Gastroesophageal sphincter (tissue), 4 donors: ENCODE measurements around the gene FRMD5. TPM values are rescaled to one million over a fixed set of nuclear protein-coding genes. Genes with fewer than 3 reads are reported as not detected.

Experiments
- ATAC-seq: fragments of 150-250 bp; one replicate; pipeline ENCODE4 v1.9.1; 2016; ENCODE audit warnings: mild to moderate bottlenecking, moderate library complexity
- H3K27ac ChIP-seq, 4 donors: fragments of 200-600 bp; sonication (generic) in 3 of 4; 1 replicate in 3 of 4; 2 replicates in 1 of 4; pipeline ENCODE4 v1.5.1; 2016 to 2019
- H3K27me3 ChIP-seq: fragments of 200-600 bp; sonication (generic); one replicate; pipeline ENCODE4 v1.5.1; 2019
- H3K36me3 ChIP-seq, 2 donors: fragments of 200-600 bp; sonication (generic); one replicate each; pipeline ENCODE4 v1.5.1; 2019; ENCODE audit warnings: control low read depth in 1 of 2
- H3K4me1 ChIP-seq, 3 donors: fragments of 200-600 bp; sonication (generic); 1 replicate in 2 of 3; 2 replicates in 1 of 3; pipeline ENCODE4 v1.5.1; 2016 to 2019; ENCODE audit warnings: control low read depth in 2 of 3
- H3K4me3 ChIP-seq, 2 donors: fragments of 200-600 bp; sonication (generic); one replicate each; pipeline ENCODE4 v1.5.1; 2019; ENCODE audit warnings: mild to moderate bottlenecking in 1 of 2, moderate library complexity in 1 of 2
- H3K9me3 ChIP-seq, 3 donors: fragments of 200-600 bp; sonication (generic); one replicate each; pipeline ENCODE4 v1.5.1; 2017 to 2019; ENCODE audit warnings: control low read depth in 2 of 3
- EP300 ChIP-seq: sonication (generic); formaldehyde crosslinking; IDR thresholded peaks from one replicate; pipeline ENCODE4 v1.6.1; 2017; ENCODE audit warnings: antibody characterized with exemption, mild to moderate bottlenecking
- POLR2A ChIP-seq, 2 donors: fragments of 450-650 bp; IDR thresholded peaks; one replicate each; pipeline ENCODE4 v1.6.1; 2017; ENCODE audit warnings: antibody characterized with exemption in 2 of 2, mild to moderate bottlenecking in 2 of 2, moderate library complexity in 1 of 2
- POLR2AphosphoS5 ChIP-seq: sonication (generic); formaldehyde crosslinking; IDR thresholded peaks from one replicate; pipeline ENCODE4 v1.6.1; 2017; ENCODE audit warnings: antibody characterized with exemption
- WGBS, 2 donors: methylation state at CpG; one replicate each; pipeline ENCODE4 v1.1.5; 2018; ENCODE audit warnings: low coverage in 1 of 2; 5-methylcytosine and 5-hydroxymethylcytosine counted together
- total RNA-seq, 4 donors: library from RNA; depleted of rRNA; stranded (reverse); fragments of >200 nt; gene quantifications; one replicate each; pipeline ENCODE4 v1.1.0, GENCODE V29; 2016
- TF ChIP-seq, protein P1 (sequence below), 4 experiments: fragments of 200-600 bp in 2 of 4; fragments of 450-650 bp in 2 of 4; sonication (generic) in 1 of 4; IDR thresholded peaks; one replicate each; pipeline ENCODE4 v1.5.1; 2017 to 2019; ENCODE audit warnings: antibody characterized with exemption in 4 of 4, mild to moderate bottlenecking in 2 of 4, moderate library complexity in 2 of 4

FRMD5 gene
- total RNA-seq, 4 donors from 2014 or later: 0.47 to 1.2 (median 0.90) TPM

DNA sequence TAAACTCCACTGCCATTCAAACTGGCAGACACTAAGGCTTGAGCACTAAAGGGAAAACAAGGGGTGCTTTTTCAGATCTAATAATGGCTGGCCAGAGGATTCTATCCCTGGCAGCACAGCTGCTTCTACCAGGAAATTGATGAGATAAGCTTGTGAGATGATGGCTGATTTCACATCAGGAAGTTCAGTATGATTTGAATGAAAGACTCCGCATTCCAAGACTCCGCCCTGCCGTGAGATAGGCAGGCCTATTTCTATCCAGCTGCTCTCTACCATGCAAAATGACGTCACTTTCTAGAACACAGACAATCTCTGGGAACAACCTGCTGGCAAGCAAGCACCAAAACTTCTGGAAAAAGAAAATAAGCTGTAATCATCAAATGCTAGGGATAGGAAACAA lies 196.5 kb downstream of the FRMD5 start:
- Histone ChIP-seq H3K36me3 (no peaks in the 10 kb centered on the region), H3K9me3 (no peaks in the 10 kb centered on the region), H3K27me3 (no peaks in the 10 kb centered on the region), H3K27ac (no peak overlapping the region), H3K4me1 (no peaks in the 10 kb centered on the region), H3K4me3 (no peak overlapping the region)
- WGBS, 2 donors: 36 to 73% methylated on average over 4 of the region's 4 CpGs
- ATAC-seq: peak; percentile 58
- TF ChIP-seq EP300: no peak
- TF ChIP-seq, protein P1, sequence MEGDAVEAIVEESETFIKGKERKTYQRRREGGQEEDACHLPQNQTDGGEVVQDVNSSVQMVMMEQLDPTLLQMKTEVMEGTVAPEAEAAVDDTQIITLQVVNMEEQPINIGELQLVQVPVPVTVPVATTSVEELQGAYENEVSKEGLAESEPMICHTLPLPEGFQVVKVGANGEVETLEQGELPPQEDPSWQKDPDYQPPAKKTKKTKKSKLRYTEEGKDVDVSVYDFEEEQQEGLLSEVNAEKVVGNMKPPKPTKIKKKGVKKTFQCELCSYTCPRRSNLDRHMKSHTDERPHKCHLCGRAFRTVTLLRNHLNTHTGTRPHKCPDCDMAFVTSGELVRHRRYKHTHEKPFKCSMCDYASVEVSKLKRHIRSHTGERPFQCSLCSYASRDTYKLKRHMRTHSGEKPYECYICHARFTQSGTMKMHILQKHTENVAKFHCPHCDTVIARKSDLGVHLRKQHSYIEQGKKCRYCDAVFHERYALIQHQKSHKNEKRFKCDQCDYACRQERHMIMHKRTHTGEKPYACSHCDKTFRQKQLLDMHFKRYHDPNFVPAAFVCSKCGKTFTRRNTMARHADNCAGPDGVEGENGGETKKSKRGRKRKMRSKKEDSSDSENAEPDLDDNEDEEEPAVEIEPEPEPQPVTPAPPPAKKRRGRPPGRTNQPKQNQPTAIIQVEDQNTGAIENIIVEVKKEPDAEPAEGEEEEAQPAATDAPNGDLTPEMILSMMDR (IDR thresholded peaks at IDR 0.05): no peak
- no peak for TF ChIP-seq POLR2A (IDR thresholded peaks at IDR 0.05)
- no peak for TF ChIP-seq POLR2AphosphoS5

DNA sequence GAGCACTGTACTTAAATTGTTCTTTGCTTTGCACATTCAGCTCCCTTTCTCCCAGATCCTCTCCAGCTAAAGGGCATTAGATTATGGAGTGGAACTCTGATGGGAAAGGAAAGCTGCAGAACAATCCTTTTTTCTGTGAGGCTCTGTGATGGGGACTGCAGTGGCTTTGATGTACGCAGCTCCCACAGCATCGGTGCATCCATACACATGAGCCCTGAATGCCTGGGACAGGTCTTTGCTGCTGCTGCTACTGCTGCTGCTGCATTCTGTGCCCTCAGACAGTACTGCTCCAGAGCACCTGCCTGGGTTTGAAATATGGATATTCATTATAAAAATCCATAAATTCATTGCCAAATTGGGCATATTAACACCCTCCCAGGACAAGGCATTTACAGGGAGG lies 203.9 kb downstream of the FRMD5 start:
- TF ChIP-seq POLR2AphosphoS5 (no peak), POLR2A (IDR thresholded peaks at IDR 0.05) (no peak), EP300 (no peak)
- TF ChIP-seq, protein P1 (IDR thresholded peaks at IDR 0.05): no peak
- no peak overlapping the region for H3K27ac ChIP-seq
- no peaks in the 10 kb centered on the region for H3K27me3 ChIP-seq
- ATAC-seq: no peak
- H3K4me1 ChIP-seq: no peaks in the 10 kb centered on the region
- WGBS, 2 donors: 56% methylated on average over 2 of the region's 2 CpGs; no CpG with 5 or more reads in 1 of the 2 donors
- H3K36me3 ChIP-seq: no peaks in the 10 kb centered on the region
- no peaks in the 10 kb centered on the region for H3K9me3 ChIP-seq
- H3K4me3 ChIP-seq: no peak overlapping the region

DNA sequence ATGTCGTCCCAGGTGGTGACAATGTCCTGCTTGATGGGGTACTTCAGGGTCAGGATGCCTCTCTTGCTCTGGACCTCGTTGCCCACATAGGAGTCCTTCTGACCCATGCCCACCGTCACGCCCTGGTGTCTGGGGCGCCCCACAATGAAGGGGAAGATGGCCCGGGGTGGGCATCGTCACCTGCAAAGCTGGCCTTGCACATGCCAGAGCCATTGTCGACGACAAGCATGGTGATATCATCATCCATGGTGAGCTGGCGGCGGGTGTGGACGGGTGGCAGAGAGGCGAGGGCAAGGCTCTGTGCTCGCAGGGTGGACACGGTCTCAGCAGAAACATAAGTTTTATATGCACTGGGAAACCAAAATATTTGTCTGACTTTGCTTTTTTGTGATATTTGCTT lies 205.1 kb downstream of the FRMD5 start:
- TF ChIP-seq EP300 (no peak), POLR2A (IDR thresholded peaks at IDR 0.05) (no peak), POLR2AphosphoS5 (no peak)
- TF ChIP-seq, protein P1 (IDR thresholded peaks at IDR 0.05): no peak
- Histone ChIP-seq H3K27ac (no peak overlapping the region), H3K27me3 (no peaks in the 10 kb centered on the region), H3K4me1 (no peaks in the 10 kb centered on the region), H3K9me3 (no peaks in the 10 kb centered on the region), H3K36me3 (no peaks in the 10 kb centered on the region), H3K4me3 (no peak overlapping the region)
- 93 to 100% methylated on average over 3 of the region's 15 CpGs for WGBS, 2 donors
- no peak for ATAC-seq

DNA sequence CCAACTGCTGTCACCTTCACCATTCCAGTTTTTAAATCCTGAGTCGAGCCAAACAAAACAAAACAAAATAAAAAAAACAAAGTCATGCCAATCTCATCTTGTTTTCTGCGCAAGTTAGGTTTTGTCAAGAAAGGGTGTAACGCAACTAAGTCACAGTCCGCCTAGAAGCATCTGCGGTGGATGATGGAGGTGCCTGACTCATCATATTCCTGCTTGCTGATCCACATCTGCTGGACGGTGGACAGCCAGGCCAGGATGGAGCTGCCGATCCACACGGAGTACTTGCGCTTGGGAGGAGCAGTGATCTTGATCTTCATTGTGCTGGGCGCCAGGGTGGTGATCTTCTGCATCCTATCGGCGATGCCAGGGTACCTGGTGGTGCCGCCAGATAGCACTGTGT lies 206.2 kb downstream of the FRMD5 start:
- Histone ChIP-seq H3K27ac (no peak overlapping the region), H3K27me3 (no peaks in the 10 kb centered on the region), H3K4me1 (no peaks in the 10 kb centered on the region), H3K4me3 (no peak overlapping the region), H3K9me3 (no peaks in the 10 kb centered on the region), H3K36me3 (no peaks in the 10 kb centered on the region)
- WGBS, 2 donors: 91% methylated on average over 4 to 8 of the region's 13 CpGs
- no peak for ATAC-seq
- TF ChIP-seq EP300 (no peak), POLR2A (IDR thresholded peaks at IDR 0.05) (no peak), POLR2AphosphoS5 (no peak)
- TF ChIP-seq, protein P1 (IDR thresholded peaks at IDR 0.05): no peak

DNA sequence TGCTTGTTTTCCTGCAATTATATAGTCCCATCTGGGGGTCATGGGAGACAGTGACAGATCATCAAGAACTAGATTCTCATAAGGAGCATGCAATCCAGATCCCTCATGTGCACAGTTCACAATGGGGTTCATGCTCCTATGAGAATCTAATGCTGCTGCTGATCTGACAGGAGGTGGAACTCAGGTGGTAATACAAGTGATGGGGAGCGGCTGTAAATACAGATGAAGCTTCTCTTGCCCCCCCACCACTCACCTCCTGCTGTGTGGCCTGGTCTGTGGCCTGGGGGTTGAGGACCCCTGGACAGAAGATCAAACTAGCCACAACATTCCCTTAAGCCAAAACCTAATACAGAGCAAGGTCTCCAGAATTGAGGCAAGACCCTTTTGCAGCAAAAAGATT lies 207.1 kb downstream of the FRMD5 start:
- Histone ChIP-seq H3K27me3 (no peaks in the 10 kb centered on the region), H3K36me3 (no peaks in the 10 kb centered on the region), H3K4me3 (no peak overlapping the region), H3K9me3 (no peaks in the 10 kb centered on the region), H3K4me1 (no peaks in the 10 kb centered on the region), H3K27ac (no peak overlapping the region)
- TF ChIP-seq EP300 (no peak), POLR2A (IDR thresholded peaks at IDR 0.05) (no peak), POLR2AphosphoS5 (no peak)
- TF ChIP-seq, protein P1 (IDR thresholded peaks at IDR 0.05): no peak
- WGBS, 2 donors: no CpG with 5 or more reads among the region's 1 CpG
- no peak for ATAC-seq
